ENCODE data around the gene PRSS27.
"Not testable (repeated sequence)": the region's sequence is repeated elsewhere in the genome, so short reads cannot be mapped to it uniquely, and the experiment has no call there.

- not testable (repeated sequence) for TF ChIP-seq CTCF (conservative IDR thresholded peaks at IDR 0.05 in 1 of 2, IDR thresholded peaks at IDR 0.05 in 1 of 2; ENCODE audit: low read depth in 1 of 2, low read length in 2 of 2); EZH2 (IDR thresholded peaks at IDR 0.05; ENCODE audit: low read length, missing control alignments)
Measured at GRCh38 chr16:2689422-2689821, 30.6 kb downstream of the PRSS27 start.
